Fibroblast of lung (primary cell): ENCODE data around the gene NCAPD2. TPM values are rescaled to one million over a fixed set of nuclear protein-coding genes. Genes with fewer than 3 reads are reported as not detected.

ENCODE experiments used
- DNase-seq, 2 donors: peaks; one replicate each; pipeline versions ENCODE4 v3.0.0 to v3.0.0-alpha.2; 2010; ENCODE audit warnings: low read depth in 2 of 2
- H2AFZ ChIP-seq: 2 replicates; pipeline ENCODE4 v1.5.1; 2012; ENCODE audit warnings: low read length, control low read depth, inconsistent platforms
- H3K27ac ChIP-seq: 2 replicates; pipeline ENCODE4 v1.5.1; 2011; ENCODE audit warnings: low read length, control low read depth; ENCODE audit not compliant: insufficient read depth
- H3K27me3 ChIP-seq: 2 replicates; pipeline ENCODE4 v1.5.1; 2011; ENCODE audit warnings: mild to moderate bottlenecking, low read length; ENCODE audit not compliant: control insufficient read depth, insufficient read depth
- H3K36me3 ChIP-seq: 2 replicates; pipeline ENCODE4 v1.5.1; 2011; ENCODE audit warnings: low read length; ENCODE audit not compliant: control insufficient read depth, insufficient read depth
- H3K4me1 ChIP-seq: 2 replicates; pipeline ENCODE4 v1.5.1; 2011; ENCODE audit warnings: low read length; ENCODE audit not compliant: control insufficient read depth, insufficient read depth; ENCODE audit errors: extremely low read depth
- H3K4me2 ChIP-seq: 2 replicates; pipeline ENCODE4 v1.5.1; 2011; ENCODE audit warnings: low read length, control low read depth; ENCODE audit not compliant: insufficient read depth; ENCODE audit errors: extremely low read depth
- H3K4me3 ChIP-seq, 4 experiments: fragments of 200-600 bp in 1 of 4; sonication (generic) in 1 of 4; replicated peaks in 1 of 4; 2 replicates each; pipeline ENCODE4 v1.5.1; 2011 to 2016; ENCODE audit warnings: low read length in 4 of 4, low read depth in 3 of 4, mild to moderate bottlenecking in 3 of 4, control low read depth in 2 of 4, inconsistent platforms in 1 of 4, mixed read lengths in 1 of 4; ENCODE audit not compliant: insufficient read depth in 1 of 4; ENCODE audit errors: control extremely low read depth in 1 of 4
- H3K79me2 ChIP-seq: 2 replicates; pipeline ENCODE4 v1.5.1; 2012; ENCODE audit warnings: mild to moderate bottlenecking, low read length, inconsistent platforms; ENCODE audit not compliant: control insufficient read depth, insufficient read depth
- H3K9ac ChIP-seq: 2 replicates; pipeline ENCODE4 v1.5.1; 2011; ENCODE audit warnings: mild to moderate bottlenecking, low read length, control low read depth; ENCODE audit not compliant: insufficient read depth
- H3K9me3 ChIP-seq: 2 replicates; pipeline ENCODE4 v1.5.1; 2012; ENCODE audit warnings: low read depth, low read length; ENCODE audit not compliant: control insufficient read depth, insufficient read depth
- H4K20me1 ChIP-seq: 2 replicates; pipeline ENCODE4 v1.5.1; 2011; ENCODE audit warnings: low read length; ENCODE audit not compliant: control insufficient read depth, insufficient read depth; ENCODE audit errors: extremely low read depth
- CTCF ChIP-seq, 2 donors: IDR thresholded peaks in 1 of 2; conservative IDR thresholded peaks in 1 of 2; 1 replicate in 1 of 2; 2 replicates in 1 of 2; pipeline ENCODE4 v1.5.1; 2011 to 2012; ENCODE audit warnings: low read length in 2 of 2, control low read depth in 1 of 2, inconsistent platforms in 1 of 2, low read depth in 1 of 2, mild to moderate bottlenecking in 1 of 2
- EZH2 ChIP-seq: IDR thresholded peaks from 2 replicates; pipeline ENCODE4 v1.5.1; 2012; ENCODE audit warnings: low read length, control low read depth, mild to moderate bottlenecking; ENCODE audit errors: missing control alignments
- polyA plus RNA-seq, 2 donors: library from polyadenylated mRNA; depleted of rRNA in 1 of 2; stranded (reverse) in 1 of 2; unstranded in 1 of 2; fragments of >200 nt; gene quantifications; 2 replicates each; pipeline ENCODE4 v1.2.1, GENCODE V29; 2011 to 2012; ENCODE audit warnings: missing spikeins in 1 of 2
- total RNA-seq: library from RNA; depleted of rRNA; stranded (reverse); fragments of >200 nt; gene quantifications from 2 replicates; pipeline ENCODE4 v1.2.1, GENCODE V29; 2014

NCAPD2 gene
- total and polyA plus RNA-seq, 2 donors (not counting 1 experiment from before 2014, with no cell fraction given): 17.2 to 42.3 TPM

GRCh38 chr12:6461401-6462233 is 32.3 kb upstream of the NCAPD2 start:
- H3K4me1 ChIP-seq: no peaks in the 10 kb centered on the region
- no peak overlapping the region for H3K4me2 ChIP-seq
- no peak for DNase-seq

DNA sequence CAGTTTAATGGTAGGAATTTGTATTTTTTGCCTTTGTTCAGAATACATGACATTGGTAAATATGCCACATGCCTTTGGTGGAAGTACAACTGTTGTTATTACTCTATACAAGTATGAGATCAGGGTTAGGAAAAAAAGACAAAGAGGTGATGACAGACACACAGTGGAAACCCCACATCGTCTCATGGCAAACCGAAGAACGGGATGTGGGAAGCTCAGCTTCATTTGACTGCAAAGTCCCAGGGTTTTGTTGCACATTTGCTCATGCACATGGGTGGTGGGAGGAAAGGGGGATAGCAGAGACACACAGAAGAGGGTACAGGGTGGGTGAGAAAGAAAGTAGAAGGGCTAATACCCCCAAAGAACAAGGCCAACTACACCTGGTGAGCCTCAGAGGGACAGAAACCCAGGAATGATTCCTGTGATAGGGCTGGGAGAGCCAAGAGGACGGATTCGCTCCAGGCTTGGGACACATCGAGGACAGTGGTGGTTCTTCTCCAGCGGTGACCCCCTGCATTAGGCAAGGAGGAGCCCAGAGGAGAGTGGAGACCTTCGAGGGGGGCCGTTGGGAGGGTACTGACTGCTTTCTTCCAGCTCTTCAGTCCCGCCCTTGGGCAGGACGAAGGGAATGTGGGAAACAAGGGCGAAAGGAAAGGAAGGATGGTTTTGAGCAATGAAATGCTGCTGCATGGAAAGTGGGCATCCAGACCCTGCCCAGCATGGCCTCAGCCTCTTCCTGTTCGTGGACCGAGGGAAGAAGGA is 31.5 kb upstream of the NCAPD2 start:
- no peak for DNase-seq
- no peak overlapping the region for H2AFZ ChIP-seq
- no peaks in the 10 kb centered on the region for H3K27me3 ChIP-seq
- H3K4me1 ChIP-seq: no peaks in the 10 kb centered on the region
- H4K20me1 ChIP-seq: no peaks in the 10 kb centered on the region
- no peaks in the 10 kb centered on the region for H3K79me2 ChIP-seq
- H3K4me2 ChIP-seq: no peak overlapping the region
- no peak overlapping the region for H3K4me3 ChIP-seq
- no peak overlapping the region for H3K9ac ChIP-seq
- no peaks in the 10 kb centered on the region for H3K9me3 ChIP-seq
- no peak overlapping the region for H3K27ac ChIP-seq
- H3K36me3 ChIP-seq: peaks cover 33% of the 10 kb centered on the region
- no peak for TF ChIP-seq EZH2
- no peak for TF ChIP-seq CTCF (conservative IDR thresholded peaks at IDR 0.05 in 1 of 2, IDR thresholded peaks at IDR 0.05 in 1 of 2; ENCODE audit: low read depth in 1 of 2, low read length in 2 of 2)

More at GRCh38 chr12:6461401-6462233, 32.3 kb upstream of the NCAPD2 start:
- H3K36me3 ChIP-seq: peaks cover 38% of the 10 kb centered on the region
- TF ChIP-seq CTCF (conservative IDR thresholded peaks at IDR 0.05 in 1 of 2, IDR thresholded peaks at IDR 0.05 in 1 of 2; ENCODE audit: low read depth in 1 of 2, low read length in 2 of 2): no peak
- TF ChIP-seq EZH2: no peak
- H3K9ac ChIP-seq: no peak overlapping the region
- no peak overlapping the region for H2AFZ ChIP-seq
- no peak overlapping the region for H3K4me3 ChIP-seq
- H3K9me3 ChIP-seq: no peaks in the 10 kb centered on the region
- no peaks in the 10 kb centered on the region for H3K27me3 ChIP-seq
- no peaks in the 10 kb centered on the region for H4K20me1 ChIP-seq
- peak overlapping the region; percentile 30 for H3K27ac ChIP-seq
- no peaks in the 10 kb centered on the region for H3K79me2 ChIP-seq

GRCh38 chr12:6463216-6463615 is 30.7 kb upstream of the NCAPD2 start:
- TF ChIP-seq CTCF (conservative IDR thresholded peaks at IDR 0.05 in 1 of 2, IDR thresholded peaks at IDR 0.05 in 1 of 2; ENCODE audit: low read depth in 1 of 2, low read length in 2 of 2) (no peak), EZH2 (no peak)
- H3K36me3 ChIP-seq: peaks cover 29% of the 10 kb centered on the region
- H3K27me3 ChIP-seq: no peaks in the 10 kb centered on the region
- no peaks in the 10 kb centered on the region for H3K9me3 ChIP-seq
- peaks cover 2% of the 10 kb centered on the region for H3K79me2 ChIP-seq
- no peak overlapping the region for H3K4me2 ChIP-seq
- peaks cover 4% of the 10 kb centered on the region for H3K4me1 ChIP-seq
- H3K4me3 ChIP-seq: no peak overlapping the region
- H2AFZ ChIP-seq: no peak overlapping the region
- no peak for DNase-seq
- H4K20me1 ChIP-seq: no peaks in the 10 kb centered on the region
- H3K9ac ChIP-seq: no peak overlapping the region
- no peak overlapping the region for H3K27ac ChIP-seq
